GM11168 (cell line): Measurements from ENCODE around the gene AFG3L2.

Source experiments
- in situ Hi-C: fragments of 300-500 bp; cut with MboI; formaldehyde crosslinking; loops from one replicate; pipeline ENCODE4 v1.12.0; 2022; ENCODE audit warnings: low sequenced_read_pairs; ENCODE audit not compliant: unreplicated experiment

Gene AFG3L2

DNA sequence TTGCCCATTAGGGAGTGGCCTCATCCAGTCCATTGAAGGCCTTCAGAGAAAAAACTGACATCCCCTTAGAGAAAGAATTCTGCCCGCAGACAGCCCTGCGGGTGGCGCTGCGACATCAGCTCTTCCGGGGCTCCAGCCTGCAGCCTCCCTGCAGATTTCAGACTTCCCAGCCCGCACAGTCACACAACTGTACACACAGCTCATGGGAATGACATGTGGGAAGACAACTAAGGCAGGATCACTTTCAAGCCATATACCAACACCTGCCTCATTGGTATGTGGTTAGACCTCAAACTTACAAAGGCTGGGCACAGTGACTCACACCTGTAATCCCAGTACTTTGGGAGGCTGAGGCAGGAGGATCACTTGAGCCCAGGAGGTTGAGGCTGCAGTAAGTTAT lies 93.8 kb downstream of the AFG3L2 start:
- in situ Hi-C loops: no loop called here

DNA sequence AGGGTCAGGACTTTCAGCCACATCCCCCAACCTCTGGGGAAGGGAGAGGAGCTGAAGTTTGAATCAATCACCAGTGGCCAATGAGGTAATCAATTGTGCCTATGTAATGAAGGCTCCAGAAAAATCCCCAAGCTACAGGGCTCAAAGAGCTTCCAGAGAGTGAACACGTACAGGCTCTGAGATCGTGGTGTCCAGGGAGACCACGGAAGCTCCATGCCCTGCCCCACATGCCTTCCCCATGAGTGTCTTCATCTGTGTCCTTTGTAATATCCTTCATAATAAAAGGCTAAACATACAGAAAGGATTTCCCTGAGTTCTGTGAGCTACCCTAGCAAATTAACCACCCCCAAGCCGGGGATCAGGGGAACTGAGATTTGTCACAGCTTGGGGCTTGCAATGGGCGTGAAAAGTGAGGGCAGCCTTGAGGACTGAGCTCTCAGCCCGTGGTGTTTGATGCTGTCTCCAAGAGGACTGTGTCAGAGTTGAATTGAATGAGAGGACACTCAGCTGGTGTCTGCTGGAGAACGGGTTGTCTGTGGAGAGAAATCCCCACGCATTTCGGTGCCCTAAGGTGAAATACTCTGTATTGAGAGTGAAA lies 94.5 kb downstream of the AFG3L2 start:
- in situ Hi-C loops: no loop called here

DNA sequence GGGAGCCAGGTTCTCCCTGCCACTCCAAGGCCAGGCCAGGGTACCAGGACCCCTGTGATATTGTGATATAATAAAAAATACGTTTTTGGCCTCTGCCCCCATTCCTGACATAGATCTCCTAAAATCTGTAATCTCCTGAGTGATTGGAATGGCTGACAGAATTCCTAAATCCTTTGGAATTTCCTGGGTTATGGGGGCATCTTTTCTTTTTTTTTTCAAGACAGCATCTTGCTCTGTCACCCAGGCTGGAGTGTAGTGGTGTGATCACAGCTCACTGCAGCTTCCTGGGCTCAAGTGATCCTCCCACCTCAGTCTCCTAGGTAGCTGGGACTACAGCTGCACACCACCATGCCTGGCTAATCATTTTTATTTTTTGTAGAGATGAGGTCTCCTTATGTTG lies 95.2 kb downstream of the AFG3L2 start:
- in situ Hi-C loops: no loop called here

DNA sequence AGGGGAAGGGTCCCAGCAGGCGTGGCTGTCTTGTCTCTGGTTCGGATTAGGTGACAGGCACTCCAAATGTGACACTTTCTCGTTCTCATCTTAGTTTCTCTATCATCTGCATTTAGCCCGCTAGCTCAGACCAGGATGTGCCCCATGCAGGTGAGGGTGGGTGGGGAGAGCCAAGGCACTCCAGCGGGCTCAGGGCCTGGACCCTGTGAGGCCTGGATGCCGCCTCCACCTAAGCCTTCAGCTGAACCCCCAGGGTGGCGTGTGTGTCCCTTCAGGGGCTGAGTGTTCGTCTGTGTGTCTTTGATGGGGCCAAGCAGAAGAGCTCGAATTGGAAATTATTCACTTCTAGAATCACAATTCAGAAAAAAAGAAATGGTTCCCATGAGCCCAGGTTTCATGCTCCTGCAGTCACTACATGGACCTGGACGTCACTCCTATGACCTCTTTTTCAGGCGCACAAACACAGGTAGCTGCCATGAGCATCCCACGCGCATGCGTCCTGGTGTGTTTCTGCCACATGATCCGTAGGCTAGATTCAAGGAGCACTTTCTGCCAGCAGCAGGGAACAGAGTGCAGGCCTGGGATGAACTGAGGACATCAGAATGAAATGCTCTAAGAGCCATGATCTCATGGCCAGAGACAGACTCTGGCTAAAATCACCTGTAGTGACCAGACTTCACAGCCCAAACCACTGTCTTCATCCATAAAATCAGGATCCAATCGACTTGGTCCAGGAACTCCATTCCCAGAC lies 97.1 kb downstream of the AFG3L2 start:
- in situ Hi-C loops: no loop called here
